ENCODE results near the gene DUSP18.
"Not testable (repeated sequence)": the region's sequence is repeated elsewhere in the genome, so short reads cannot be mapped to it uniquely, and the experiment has no call there.

Gene DUSP18

GRCh38 chr22:30628491-30628890, 39.2 kb downstream of the DUSP18 start:
- TF ChIP-seq CTCF (IDR thresholded peaks at IDR 0.05; ENCODE audit: low read depth, low read length): no peak
- H3K4me3 ChIP-seq (replicated peaks in 1 of 2; ENCODE audit: low read depth in 2 of 2, low read length in 2 of 2): no peak overlapping the region
- no peak for DNase-seq (ENCODE audit: low read depth in 2 of 2)

GRCh38 chr22:30627471-30627870, 40.2 kb downstream of the DUSP18 start:
- H3K4me3 ChIP-seq (replicated peaks in 1 of 2; ENCODE audit: low read depth in 2 of 2, low read length in 2 of 2): no peak overlapping the region
- no peak for DNase-seq (ENCODE audit: low read depth in 2 of 2)
- no peak for TF ChIP-seq CTCF (IDR thresholded peaks at IDR 0.05; ENCODE audit: low read depth, low read length)

- no peak overlapping the region for H3K4me3 ChIP-seq (replicated peaks in 1 of 2; ENCODE audit: low read depth in 2 of 2, low read length in 2 of 2)
- no peak for DNase-seq (ENCODE audit: low read depth in 2 of 2)
- TF ChIP-seq CTCF (IDR thresholded peaks at IDR 0.05; ENCODE audit: low read depth, low read length): no peak
Observed at GRCh38 chr22:30626413-30626812, 41.3 kb downstream of the DUSP18 start.

- DNase-seq (ENCODE audit: low read depth in 2 of 2); H3K4me3 ChIP-seq (replicated peaks in 1 of 2; ENCODE audit: low read depth in 2 of 2, low read length in 2 of 2): not testable (repeated sequence)
Observed at GRCh38 chr22:30619909-30620308, 47.8 kb downstream of the DUSP18 start.

GRCh38 chr22:30617819-30618218, 49.9 kb downstream of the DUSP18 start:
- no peak for TF ChIP-seq CTCF (IDR thresholded peaks at IDR 0.05; ENCODE audit: low read depth, low read length)
- DNase-seq (ENCODE audit: low read depth in 2 of 2): no peak
- no peak overlapping the region for H3K4me3 ChIP-seq (replicated peaks in 1 of 2; ENCODE audit: low read depth in 2 of 2, low read length in 2 of 2)

GRCh38 chr22:30615543-30615954, 52.1 kb downstream of the DUSP18 start:
- no peak overlapping the region for H3K4me3 ChIP-seq (replicated peaks in 1 of 2; ENCODE audit: low read depth in 2 of 2, low read length in 2 of 2)
- TF ChIP-seq CTCF (IDR thresholded peaks at IDR 0.05; ENCODE audit: low read depth, low read length): no peak
- no peak for DNase-seq (ENCODE audit: low read depth in 2 of 2)

GRCh38 chr22:30614879-30615278, 52.8 kb downstream of the DUSP18 start:
- no peak for TF ChIP-seq CTCF (IDR thresholded peaks at IDR 0.05; ENCODE audit: low read depth, low read length)
- no peak for DNase-seq (ENCODE audit: low read depth in 2 of 2)

More at GRCh38 chr22:30614879-30615278, 52.8 kb downstream of the DUSP18 start:
- no peak overlapping the region for H3K4me3 ChIP-seq (replicated peaks in 1 of 2; ENCODE audit: low read depth in 2 of 2, low read length in 2 of 2)

Data from cardiac fibroblast (primary cell).